ENCODE measurements around the gene ERRFI1.

GRCh38 chr1:8033322-8033721 lies 7.2 kb upstream of the ERRFI1 start:
- no peak for TF ChIP-seq EZH2 (IDR thresholded peaks at IDR 0.05)
- no peak for TF ChIP-seq POLR2AphosphoS5 (IDR thresholded peaks at IDR 0.05; ENCODE audit: borderline replicate concordance, low read depth, low read length)
- no peak for TF ChIP-seq FOXP2 (optimal IDR thresholded peaks at IDR 0.05; ENCODE audit: control extremely low read depth, extremely low read length, insufficient read depth)
